HG02943 (cell line): ENCODE data around the gene ZNF202.

Source experiments
- ATAC-seq: cut with Tn5 transposase; IDR thresholded peaks from one replicate; pipeline ENCODE4 v1.9.1; 2021; ENCODE audit warnings: mild to moderate bottlenecking, low read depth, moderate library complexity; ENCODE audit not compliant: unreplicated experiment

Gene ZNF202

DNA sequence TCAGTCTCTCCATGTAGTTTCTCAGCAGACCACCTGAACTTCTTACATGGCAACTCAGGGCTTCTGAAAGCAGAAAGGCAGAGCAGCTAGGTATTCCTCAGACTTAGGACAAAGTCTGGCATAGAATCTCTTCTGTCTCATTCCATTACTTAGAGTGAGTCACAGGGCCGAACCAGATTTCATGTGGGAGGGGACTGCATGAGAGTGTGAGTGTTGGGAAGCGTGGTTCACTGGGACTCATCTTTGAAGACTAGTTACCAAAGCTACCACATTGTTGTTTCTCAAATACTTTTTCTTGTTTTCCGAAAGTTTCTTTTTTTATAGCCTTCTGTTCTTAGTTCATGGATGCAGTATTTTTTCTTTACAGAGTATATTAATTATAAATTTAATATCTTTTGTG, 51.0 kb downstream of the ZNF202 start:
- ATAC-seq, result no peak

DNA sequence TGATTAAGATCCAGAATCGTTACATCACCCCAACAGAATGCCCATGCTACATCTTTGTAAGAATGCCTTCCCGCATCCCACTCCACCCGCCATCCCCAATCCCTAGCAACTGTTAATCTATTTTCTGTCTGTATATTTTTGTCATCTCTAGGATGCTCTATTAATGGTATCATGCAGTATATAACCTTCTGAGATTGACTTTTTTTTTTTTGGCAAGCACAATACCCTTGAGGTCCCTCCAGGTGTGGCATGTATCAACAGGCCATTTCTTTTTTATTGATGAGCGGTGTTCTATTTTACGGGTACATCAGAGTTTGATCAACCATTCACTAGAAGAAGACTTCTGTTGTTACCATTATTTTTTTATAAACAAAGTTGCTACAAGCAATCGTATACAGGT, 56.9 kb downstream of the ZNF202 start:
- ATAC-seq, result no peak

DNA sequence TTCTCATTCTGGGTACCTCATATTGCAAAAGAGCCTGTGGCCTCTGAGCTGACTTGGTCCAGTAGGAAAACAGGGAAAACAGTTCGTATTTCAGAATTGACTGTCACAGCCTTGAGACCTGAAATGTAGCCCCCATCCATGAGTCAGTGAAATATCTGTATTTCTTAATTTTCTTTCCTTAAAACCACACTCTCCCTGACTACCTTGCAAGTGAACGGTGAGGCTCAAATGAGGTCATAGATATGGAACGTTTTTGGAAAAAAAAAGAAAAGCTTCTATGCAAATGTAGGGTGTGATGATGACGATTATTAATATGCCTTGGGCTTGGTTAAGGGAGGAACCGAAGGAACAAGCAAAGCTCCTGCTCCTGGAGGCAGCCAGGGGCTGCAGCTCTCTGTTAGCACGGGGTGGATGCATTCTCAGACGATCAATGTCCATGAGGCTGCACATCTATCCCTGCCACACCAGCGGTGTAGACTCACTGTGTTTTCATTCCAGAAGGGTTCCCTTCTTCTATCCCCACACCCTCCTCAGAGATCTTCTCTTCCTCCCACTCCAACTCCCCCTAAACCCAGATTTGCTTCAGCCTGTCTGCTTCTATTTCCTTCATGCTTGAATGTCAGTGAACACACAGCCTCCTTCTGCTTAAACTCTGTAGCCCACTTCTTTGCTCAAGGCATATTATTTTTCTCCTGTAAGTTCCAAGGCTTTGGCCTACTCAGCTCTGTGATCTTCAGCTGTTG, 57.9 kb downstream of the ZNF202 start:
- ATAC-seq, result no peak

DNA sequence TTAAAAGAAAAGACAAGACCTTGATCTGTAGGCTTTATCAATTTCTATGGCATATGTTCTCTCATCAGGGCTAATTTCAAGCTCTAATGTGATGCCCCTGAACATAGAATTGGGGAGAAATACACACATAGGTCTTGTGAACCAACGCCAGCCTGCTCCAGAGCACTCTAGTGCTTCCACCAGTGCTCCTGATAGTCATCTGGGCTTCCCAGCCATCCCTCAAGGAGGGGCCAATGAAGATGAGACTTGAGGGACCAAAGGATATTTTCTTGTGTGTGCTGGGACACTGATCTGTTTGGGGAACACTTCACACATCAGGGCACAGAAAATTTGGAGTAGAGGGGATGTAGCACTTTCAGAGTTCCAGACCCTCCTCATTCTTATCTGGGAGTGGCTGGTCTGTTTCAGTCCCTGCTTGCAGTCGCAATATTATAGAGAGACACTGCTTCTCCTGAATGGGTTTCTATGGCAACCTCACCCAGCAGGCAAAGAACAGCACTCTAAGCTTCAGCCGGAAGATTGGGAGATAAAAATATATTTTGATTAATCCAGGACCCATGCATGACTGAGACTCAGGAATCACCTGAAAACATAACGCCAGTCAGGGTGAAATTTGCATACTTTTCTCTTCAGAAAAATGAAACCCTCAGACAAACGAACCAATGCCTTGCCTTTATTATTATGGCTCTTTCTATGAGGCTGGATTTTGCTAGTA, 58.6 kb downstream of the ZNF202 start:
- ATAC-seq, result no peak

DNA sequence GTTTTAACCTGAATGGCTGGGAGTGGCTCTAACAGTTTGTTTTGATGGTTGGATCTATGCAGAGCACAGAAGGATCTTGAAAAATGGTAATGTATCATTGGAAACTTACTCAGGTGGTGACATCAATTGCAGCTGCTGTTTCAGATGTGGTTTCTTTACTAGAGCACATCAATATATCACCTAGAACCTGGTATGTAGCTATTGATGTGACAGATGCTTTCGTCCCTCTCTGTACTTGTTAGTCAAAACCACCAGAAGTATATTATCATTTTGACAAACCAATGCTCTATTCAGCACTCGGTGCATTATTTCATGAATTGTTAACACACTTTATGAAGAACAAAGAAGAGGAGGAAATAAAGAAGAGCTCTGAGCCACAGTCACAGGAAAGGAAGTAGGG, 60.4 kb downstream of the ZNF202 start:
- ATAC-seq, result no peak

DNA sequence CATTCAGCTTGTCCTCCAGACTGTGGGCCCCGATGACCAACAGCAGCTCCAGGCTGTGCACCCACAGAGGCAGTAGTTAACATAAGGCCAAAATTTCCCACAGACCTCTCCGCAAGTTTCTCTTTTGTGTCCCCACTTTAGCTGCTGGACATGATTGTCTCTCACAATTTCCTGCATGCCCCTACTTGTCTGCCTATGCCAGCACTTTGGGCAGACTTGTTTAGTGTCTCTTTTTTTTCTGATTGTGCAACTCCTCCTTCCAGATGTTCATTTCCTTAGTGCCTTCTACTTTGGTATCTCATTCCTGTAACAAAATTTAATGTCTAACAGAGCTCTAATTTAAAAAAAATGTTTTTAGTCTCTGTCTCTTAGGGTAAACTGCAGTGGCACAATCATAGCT, 63.2 kb downstream of the ZNF202 start:
- no peak for ATAC-seq

DNA sequence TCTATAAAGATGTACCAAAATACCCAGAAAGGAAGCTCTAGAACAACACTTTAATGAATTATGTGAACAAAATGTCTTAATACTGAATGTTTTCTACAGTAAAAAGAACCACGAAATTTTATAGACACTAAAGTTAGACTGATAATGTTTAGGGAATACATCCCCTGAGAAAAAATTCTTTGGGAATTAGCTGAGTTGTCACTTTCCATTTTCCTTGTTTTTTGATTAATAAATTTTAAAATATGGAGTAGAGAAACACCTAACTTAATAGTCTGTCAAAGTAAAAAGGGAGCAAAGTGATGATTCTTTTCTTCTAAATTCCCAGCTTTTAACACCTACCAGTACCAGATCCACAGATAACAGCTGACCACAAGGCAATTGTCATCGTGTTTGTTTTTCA, 64.0 kb downstream of the ZNF202 start:
- no peak for ATAC-seq

DNA sequence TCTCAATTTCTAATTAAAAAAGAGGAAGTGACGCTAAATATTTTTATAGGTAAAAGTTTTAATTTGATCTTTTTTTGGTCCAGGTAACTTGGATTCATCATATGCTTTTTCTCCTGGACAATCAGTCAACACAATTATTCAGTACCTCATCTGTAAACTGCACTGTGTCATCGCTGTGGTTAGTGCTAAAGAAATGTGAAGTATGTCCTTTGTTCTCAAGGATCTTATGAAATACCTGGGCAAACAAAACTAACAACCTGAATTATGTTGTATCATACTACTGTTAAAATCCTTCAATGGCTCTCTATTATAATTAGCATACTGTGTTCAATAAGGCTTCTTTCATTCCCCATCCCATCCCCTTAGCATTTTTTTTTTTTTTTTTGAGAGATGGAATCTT, 67.2 kb downstream of the ZNF202 start:
- no peak for ATAC-seq
